ENCODE data around the gene CXCL14.

GRCh38 chr5:135615171-135615570 lies 36.4 kb upstream of the CXCL14 start:
- no peak for TF ChIP-seq REST (IDR thresholded peaks at IDR 0.05; ENCODE audit: insufficient read depth in 1 of 2, low read depth in 2 of 2, low read length in 1 of 2)
- TF ChIP-seq CTCF (IDR thresholded peaks at IDR 0.05), result no peak
- TF ChIP-seq TCF7L2 (IDR thresholded peaks at IDR 0.05; ENCODE audit: low read depth, low read length), result no peak
- TF ChIP-seq POLR2AphosphoS5 (IDR thresholded peaks at IDR 0.05; ENCODE audit: low read depth, low read length), result no peak
- TF ChIP-seq SIN3A (IDR thresholded peaks at IDR 0.05; ENCODE audit: borderline replicate concordance, insufficient read depth, low read depth, low read length), result no peak

All from Panc1 (cell line).